Upper lobe of right lung (tissue), 1 donor: ENCODE data around the gene SPSB1. TPM values are rescaled to one million over a fixed set of nuclear protein-coding genes. Genes with fewer than 3 reads are reported as not detected.
A peak's percentile ranks its signal among the peaks of the same experiment; 100 is the strongest.

Source experiments
- ATAC-seq: fragments of 200-7000 bp; cut with Tn5 transposase; one replicate; pipeline ENCODE4 v1.9.1; 2020; ENCODE audit warnings: mild to moderate bottlenecking, moderate library complexity
- DNase-seq: peaks from one replicate; pipeline ENCODE4 v3.0.0-alpha.2; 2020
- H3K27ac ChIP-seq: fragments of 200-600 bp; one replicate; pipeline ENCODE4 v1.8.0; 2022
- H3K27me3 ChIP-seq: fragments of 200-600 bp; one replicate; pipeline ENCODE4 v1.8.0; 2022; ENCODE audit warnings: mild to moderate bottlenecking
- H3K36me3 ChIP-seq: fragments of 200-600 bp; one replicate; pipeline ENCODE4 v1.8.0; 2022
- H3K4me1 ChIP-seq: fragments of 200-600 bp; one replicate; pipeline ENCODE4 v1.8.0; 2022
- H3K4me3 ChIP-seq: fragments of 200-600 bp; one replicate; pipeline ENCODE4 v1.8.0; 2022; ENCODE audit warnings: mild to moderate bottlenecking
- H3K9me3 ChIP-seq: fragments of 200-600 bp; one replicate; pipeline ENCODE4 v1.8.0; 2022
- intact Hi-C: fragments of 100-400 bp; cut with DNase I; formaldehyde crosslinking; loops from one replicate; pipeline ENCODE4 v1.11.0; 2022
- total RNA-seq: library from RNA; stranded (reverse); fragmentation: NEBNext Ultra II Directional; extraction: Animal tissue kit (Norgen Biotek cat#: 25700); gene quantifications from one replicate; pipeline ENCODE4 v1.2.1, GENCODE V29; 2021
- TF ChIP-seq, protein P1 (sequence below): fragments of 200-600 bp; IDR thresholded peaks from one replicate; pipeline ENCODE4 v1.8.0; 2022; ENCODE audit warnings: antibody characterized with exemption
- donor health status: DM: no; HTN: yes; CAD: no; lungs with severe emphysema.

The SPSB1 gene
- total RNA-seq, 1 donor from 2014 or later = 29.0 TPM

- no peaks in the 10 kb centered on the region for H3K9me3 ChIP-seq
- intact Hi-C loops = no loop called here
- H3K27ac ChIP-seq = no peak overlapping the region
- ATAC-seq (no peak), DNase-seq (no peak)
- H3K36me3 ChIP-seq = no peaks in the 10 kb centered on the region
- no peak overlapping the region for H3K4me3 ChIP-seq
- TF ChIP-seq, protein P1, sequence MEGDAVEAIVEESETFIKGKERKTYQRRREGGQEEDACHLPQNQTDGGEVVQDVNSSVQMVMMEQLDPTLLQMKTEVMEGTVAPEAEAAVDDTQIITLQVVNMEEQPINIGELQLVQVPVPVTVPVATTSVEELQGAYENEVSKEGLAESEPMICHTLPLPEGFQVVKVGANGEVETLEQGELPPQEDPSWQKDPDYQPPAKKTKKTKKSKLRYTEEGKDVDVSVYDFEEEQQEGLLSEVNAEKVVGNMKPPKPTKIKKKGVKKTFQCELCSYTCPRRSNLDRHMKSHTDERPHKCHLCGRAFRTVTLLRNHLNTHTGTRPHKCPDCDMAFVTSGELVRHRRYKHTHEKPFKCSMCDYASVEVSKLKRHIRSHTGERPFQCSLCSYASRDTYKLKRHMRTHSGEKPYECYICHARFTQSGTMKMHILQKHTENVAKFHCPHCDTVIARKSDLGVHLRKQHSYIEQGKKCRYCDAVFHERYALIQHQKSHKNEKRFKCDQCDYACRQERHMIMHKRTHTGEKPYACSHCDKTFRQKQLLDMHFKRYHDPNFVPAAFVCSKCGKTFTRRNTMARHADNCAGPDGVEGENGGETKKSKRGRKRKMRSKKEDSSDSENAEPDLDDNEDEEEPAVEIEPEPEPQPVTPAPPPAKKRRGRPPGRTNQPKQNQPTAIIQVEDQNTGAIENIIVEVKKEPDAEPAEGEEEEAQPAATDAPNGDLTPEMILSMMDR = no peak
- no peaks in the 10 kb centered on the region for H3K27me3 ChIP-seq
- H3K4me1 ChIP-seq = peaks cover 19% of the 10 kb centered on the region
Measured at GRCh38 chr1:9416506-9416905, 123.8 kb downstream of the SPSB1 start.

GRCh38 chr1:9416918-9417500, 124.3 kb downstream of the SPSB1 start:
- Histone ChIP-seq H3K4me3 (no peak overlapping the region), H3K27me3 (no peaks in the 10 kb centered on the region), H3K4me1 (peaks cover 19% of the 10 kb centered on the region), H3K36me3 (no peaks in the 10 kb centered on the region), H3K27ac (no peak overlapping the region), H3K9me3 (no peaks in the 10 kb centered on the region)
- intact Hi-C loops = no loop called here
- no peak for DNase-seq
- TF ChIP-seq, protein P1 = no peak
- ATAC-seq = no peak

DNA sequence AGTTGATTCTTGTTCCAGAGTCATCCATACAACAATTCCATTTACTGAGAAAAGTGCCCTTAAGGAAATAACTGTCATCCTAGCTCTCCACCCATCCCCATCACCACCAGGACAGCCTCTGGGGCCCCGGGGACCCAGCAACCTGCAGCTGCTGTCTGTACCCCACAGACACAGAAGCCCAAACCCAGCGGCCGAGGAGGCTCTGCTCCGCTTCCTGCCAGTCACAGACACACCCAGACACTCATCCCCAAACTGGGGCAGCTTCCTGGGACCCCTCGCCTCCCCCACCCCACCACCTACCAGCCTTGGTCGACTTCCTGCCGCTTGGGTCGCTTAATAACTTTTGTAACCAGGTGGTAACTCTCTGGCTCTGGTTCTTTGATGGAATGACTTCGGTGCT, 125.0 kb downstream of the SPSB1 start:
- Histone ChIP-seq H3K4me3 (no peak overlapping the region), H3K27me3 (no peaks in the 10 kb centered on the region), H3K9me3 (no peaks in the 10 kb centered on the region), H3K4me1 (peaks cover 17% of the 10 kb centered on the region), H3K36me3 (no peaks in the 10 kb centered on the region), H3K27ac (no peak overlapping the region)
- TF ChIP-seq, protein P1 = no peak
- ATAC-seq = no peak
- DNase-seq = no peak
- intact Hi-C loops = no loop called here

GRCh38 chr1:9418851-9419250, 126.2 kb downstream of the SPSB1 start:
- H3K4me3 ChIP-seq = no peak overlapping the region
- H3K27ac ChIP-seq = no peak overlapping the region
- no peaks in the 10 kb centered on the region for H3K36me3 ChIP-seq
- intact Hi-C loops = no loop called here
- DNase-seq (no peak), ATAC-seq (peak; percentile 25)
- TF ChIP-seq, protein P1 = no peak
- H3K4me1 ChIP-seq = peaks cover 7% of the 10 kb centered on the region
- H3K9me3 ChIP-seq = no peaks in the 10 kb centered on the region
- no peaks in the 10 kb centered on the region for H3K27me3 ChIP-seq

Other genes with a start within 250 kb of the SPSB1 start
- 0.98 TPM for gene SLC2A5, start 223.3 kb upstream of the SPSB1 start, total RNA-seq
- 19.0 TPM for gene GPR157, start 163.8 kb upstream of the SPSB1 start, total RNA-seq
- 43.7 TPM for gene H6PD, start 58.1 kb upstream of the SPSB1 start, total RNA-seq
- 4.9 TPM for gene SLC25A33, start 246.6 kb downstream of the SPSB1 start, total RNA-seq